ENCODE data around the gene PCED1B. TPM values are rescaled to one million over a fixed set of nuclear protein-coding genes. Genes with fewer than 3 reads are reported as not detected.

Gene PCED1B
- total RNA-seq, 1 experiment from 2014 or later: 6.6 TPM

GRCh38 chr12:47124451-47124850 is 45.0 kb downstream of the PCED1B start (continued):
- no peak for TF ChIP-seq ZMAT4 (CRISPR knock-in tag; IDR thresholded peaks at IDR 0.05)
- no peak for TF ChIP-seq ZNF232 (CRISPR knock-in tag; IDR thresholded peaks at IDR 0.05)

DNA sequence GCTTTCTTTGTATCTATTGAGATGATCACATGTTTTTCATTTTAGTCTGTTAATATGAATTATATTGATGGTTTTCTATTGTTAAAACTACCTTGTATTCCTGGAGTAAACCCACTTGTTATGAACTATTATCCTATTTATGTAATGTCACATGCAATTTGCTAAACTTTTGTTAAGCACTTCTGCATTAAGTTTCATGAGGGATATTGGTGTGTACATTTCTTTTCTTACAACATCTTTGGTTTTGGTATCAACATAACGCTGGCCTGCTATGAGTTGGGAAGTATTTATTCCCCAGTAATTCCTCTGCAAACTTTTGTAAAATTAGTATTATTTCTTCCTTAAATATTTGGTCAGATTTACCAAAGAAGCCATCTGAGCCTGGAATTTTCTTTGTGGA is 46.8 kb downstream of the PCED1B start:
- no peak overlapping the region for H3K4me3 Mint-ChIP-seq
- DNase-seq (ENCODE audit: low spot score) (no peak), ATAC-seq (no peak)
- TF ChIP-seq ATF2 (CRISPR knock-in tag; IDR thresholded peaks at IDR 0.05; ENCODE audit: borderline replicate concordance, low read depth) (no peak), CTCF (IDR thresholded peaks at IDR 0.05) (no peak), ZNF219 (CRISPR knock-in tag; IDR thresholded peaks at IDR 0.05; ENCODE audit: borderline replicate concordance) (no peak), NFATC4 (CRISPR knock-in tag; IDR thresholded peaks at IDR 0.05) (no peak), JUN (CRISPR knock-in tag; IDR thresholded peaks at IDR 0.05) (no peak), ESRRA (CRISPR knock-in tag; IDR thresholded peaks at IDR 0.05; ENCODE audit: borderline replicate concordance) (no peak), ZNF512 (CRISPR knock-in tag; IDR thresholded peaks at IDR 0.05; ENCODE audit: borderline replicate concordance) (no peak), GTF2I (CRISPR knock-in tag; conservative IDR thresholded peaks at IDR 0.05) (no peak), ZNF416 (CRISPR knock-in tag; IDR thresholded peaks at IDR 0.05) (no peak), CBFB (CRISPR knock-in tag; IDR thresholded peaks at IDR 0.05; ENCODE audit: low read depth) (no peak), FOXJ3 (CRISPR knock-in tag; IDR thresholded peaks at IDR 0.05; ENCODE audit: borderline replicate concordance) (no peak), PREB (CRISPR knock-in tag; IDR thresholded peaks at IDR 0.05; ENCODE audit: borderline replicate concordance) (no peak), NR2C2 (CRISPR knock-in tag; IDR thresholded peaks at IDR 0.05) (no peak), JAZF1 (CRISPR knock-in tag; IDR thresholded peaks at IDR 0.05) (no peak), CREM (CRISPR knock-in tag; IDR thresholded peaks at IDR 0.05) (no peak)
- TF ChIP-seq, protein P1, sequence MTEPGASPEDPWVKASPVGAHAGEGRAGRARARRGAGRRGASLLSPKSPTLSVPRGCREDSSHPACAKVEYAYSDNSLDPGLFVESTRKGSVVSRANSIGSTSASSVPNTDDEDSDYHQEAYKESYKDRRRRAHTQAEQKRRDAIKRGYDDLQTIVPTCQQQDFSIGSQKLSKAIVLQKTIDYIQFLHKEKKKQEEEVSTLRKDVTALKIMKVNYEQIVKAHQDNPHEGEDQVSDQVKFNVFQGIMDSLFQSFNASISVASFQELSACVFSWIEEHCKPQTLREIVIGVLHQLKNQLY (CRISPR knock-in tag; IDR thresholded peaks at IDR 0.05): no peak
- TF ChIP-seq, protein P2, sequence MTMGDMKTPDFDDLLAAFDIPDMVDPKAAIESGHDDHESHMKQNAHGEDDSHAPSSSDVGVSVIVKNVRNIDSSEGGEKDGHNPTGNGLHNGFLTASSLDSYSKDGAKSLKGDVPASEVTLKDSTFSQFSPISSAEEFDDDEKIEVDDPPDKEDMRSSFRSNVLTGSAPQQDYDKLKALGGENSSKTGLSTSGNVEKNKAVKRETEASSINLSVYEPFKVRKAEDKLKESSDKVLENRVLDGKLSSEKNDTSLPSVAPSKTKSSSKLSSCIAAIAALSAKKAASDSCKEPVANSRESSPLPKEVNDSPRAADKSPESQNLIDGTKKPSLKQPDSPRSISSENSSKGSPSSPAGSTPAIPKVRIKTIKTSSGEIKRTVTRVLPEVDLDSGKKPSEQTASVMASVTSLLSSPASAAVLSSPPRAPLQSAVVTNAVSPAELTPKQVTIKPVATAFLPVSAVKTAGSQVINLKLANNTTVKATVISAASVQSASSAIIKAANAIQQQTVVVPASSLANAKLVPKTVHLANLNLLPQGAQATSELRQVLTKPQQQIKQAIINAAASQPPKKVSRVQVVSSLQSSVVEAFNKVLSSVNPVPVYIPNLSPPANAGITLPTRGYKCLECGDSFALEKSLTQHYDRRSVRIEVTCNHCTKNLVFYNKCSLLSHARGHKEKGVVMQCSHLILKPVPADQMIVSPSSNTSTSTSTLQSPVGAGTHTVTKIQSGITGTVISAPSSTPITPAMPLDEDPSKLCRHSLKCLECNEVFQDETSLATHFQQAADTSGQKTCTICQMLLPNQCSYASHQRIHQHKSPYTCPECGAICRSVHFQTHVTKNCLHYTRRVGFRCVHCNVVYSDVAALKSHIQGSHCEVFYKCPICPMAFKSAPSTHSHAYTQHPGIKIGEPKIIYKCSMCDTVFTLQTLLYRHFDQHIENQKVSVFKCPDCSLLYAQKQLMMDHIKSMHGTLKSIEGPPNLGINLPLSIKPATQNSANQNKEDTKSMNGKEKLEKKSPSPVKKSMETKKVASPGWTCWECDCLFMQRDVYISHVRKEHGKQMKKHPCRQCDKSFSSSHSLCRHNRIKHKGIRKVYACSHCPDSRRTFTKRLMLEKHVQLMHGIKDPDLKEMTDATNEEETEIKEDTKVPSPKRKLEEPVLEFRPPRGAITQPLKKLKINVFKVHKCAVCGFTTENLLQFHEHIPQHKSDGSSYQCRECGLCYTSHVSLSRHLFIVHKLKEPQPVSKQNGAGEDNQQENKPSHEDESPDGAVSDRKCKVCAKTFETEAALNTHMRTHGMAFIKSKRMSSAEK (CRISPR knock-in tag; IDR thresholded peaks at IDR 0.05; ENCODE audit: borderline replicate concordance): no peak
- TF ChIP-seq, protein P3, sequence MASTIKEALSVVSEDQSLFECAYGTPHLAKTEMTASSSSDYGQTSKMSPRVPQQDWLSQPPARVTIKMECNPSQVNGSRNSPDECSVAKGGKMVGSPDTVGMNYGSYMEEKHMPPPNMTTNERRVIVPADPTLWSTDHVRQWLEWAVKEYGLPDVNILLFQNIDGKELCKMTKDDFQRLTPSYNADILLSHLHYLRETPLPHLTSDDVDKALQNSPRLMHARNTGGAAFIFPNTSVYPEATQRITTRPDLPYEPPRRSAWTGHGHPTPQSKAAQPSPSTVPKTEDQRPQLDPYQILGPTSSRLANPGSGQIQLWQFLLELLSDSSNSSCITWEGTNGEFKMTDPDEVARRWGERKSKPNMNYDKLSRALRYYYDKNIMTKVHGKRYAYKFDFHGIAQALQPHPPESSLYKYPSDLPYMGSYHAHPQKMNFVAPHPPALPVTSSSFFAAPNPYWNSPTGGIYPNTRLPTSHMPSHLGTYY (CRISPR knock-in tag; IDR thresholded peaks at IDR 0.05): no peak
- no peaks in the 10 kb centered on the region for H3K4me1 Mint-ChIP-seq
- no peaks in the 10 kb centered on the region for H3K9me3 Mint-ChIP-seq
- CTCF ChIA-PET: no interaction called here
- H3K36me3 Mint-ChIP-seq: no peaks in the 10 kb centered on the region
- POLR2A ChIA-PET: no interaction called here
- no peaks in the 10 kb centered on the region for H3K27me3 Mint-ChIP-seq (ENCODE audit: low read depth)
- H3K27ac Mint-ChIP-seq: no peak overlapping the region

Data from WTC11 (cell line).